Measurements from ENCODE around the gene TNRC6C.
"Not testable (repeated sequence)": the region's sequence is repeated elsewhere in the genome, so short reads cannot be mapped to it uniquely, and the experiment has no call there.

Gene TNRC6C

GRCh38 chr17:78133179-78133951 lies 174.9 kb downstream of the TNRC6C start:
- in situ Hi-C loops (cut with MboI; ENCODE audit: low sequenced_read_pairs), result no loop called here

- in situ Hi-C loops (cut with MboI; ENCODE audit: low sequenced_read_pairs), result no loop called here
These were observed 175.7 kb downstream of the TNRC6C start for GRCh38 chr17:78133971-78134898.

- in situ Hi-C loops (cut with MboI; ENCODE audit: low sequenced_read_pairs), result no loop called here
These were observed 176.4 kb downstream of the TNRC6C start for GRCh38 chr17:78134899-78135385.

GRCh38 chr17:78135858-78136500 lies 177.5 kb downstream of the TNRC6C start:
- in situ Hi-C loops (cut with MboI; ENCODE audit: low sequenced_read_pairs), result no loop called here

GRCh38 chr17:78137392-78138203 lies 179.1 kb downstream of the TNRC6C start:
- in situ Hi-C loops (cut with MboI; ENCODE audit: low sequenced_read_pairs), result no loop called here

GRCh38 chr17:78138204-78139060 lies 179.9 kb downstream of the TNRC6C start:
- in situ Hi-C loops (cut with MboI; ENCODE audit: low sequenced_read_pairs), result no loop called here

- in situ Hi-C loops (cut with MboI; ENCODE audit: low sequenced_read_pairs), result not testable (repeated sequence)
These were observed 181.3 kb downstream of the TNRC6C start for GRCh38 chr17:78139861-78140168.

GRCh38 chr17:78140169-78141051 lies 181.9 kb downstream of the TNRC6C start:
- in situ Hi-C loops (cut with MboI; ENCODE audit: low sequenced_read_pairs), result no loop called here

GRCh38 chr17:78141437-78142118 lies 183.1 kb downstream of the TNRC6C start:
- in situ Hi-C loops (cut with MboI; ENCODE audit: low sequenced_read_pairs), result no loop called here

GRCh38 chr17:78142119-78142861 lies 183.8 kb downstream of the TNRC6C start:
- in situ Hi-C loops (cut with MboI; ENCODE audit: low sequenced_read_pairs), result no loop called here

GRCh38 chr17:78143214-78144146 lies 185.0 kb downstream of the TNRC6C start:
- in situ Hi-C loops (cut with MboI; ENCODE audit: low sequenced_read_pairs), result no loop called here

- in situ Hi-C loops (cut with MboI; ENCODE audit: low sequenced_read_pairs), result no loop called here
These were observed 185.7 kb downstream of the TNRC6C start for GRCh38 chr17:78144147-78144719.

GRCh38 chr17:78144736-78145641 lies 186.5 kb downstream of the TNRC6C start:
- in situ Hi-C loops (cut with MboI; ENCODE audit: low sequenced_read_pairs), result no loop called here

GRCh38 chr17:78146471-78146869 lies 188.0 kb downstream of the TNRC6C start:
- in situ Hi-C loops (cut with MboI; ENCODE audit: low sequenced_read_pairs), result no loop called here

GRCh38 chr17:78146881-78147280 lies 188.4 kb downstream of the TNRC6C start:
- in situ Hi-C loops (cut with MboI; ENCODE audit: low sequenced_read_pairs), result no loop called here

Measured in hTERT RPE-1 (cell line).